ENCODE measurements around the gene AAR2. TPM values are rescaled to one million over a fixed set of nuclear protein-coding genes. Genes with fewer than 3 reads are reported as not detected.

AAR2 gene
- polyA plus RNA-seq, 4 donors: 15.7 to 29.3 (median 23.2) TPM

- no peak for FAIRE-seq
- WGBS, 3 donors: 52 to 72% (median 58%) methylated on average over 3 of the region's 3 CpGs
Measured at GRCh38 chr20:36230019-36230418, 6.3 kb upstream of the AAR2 start.

GRCh38 chr20:36231331-36231730 lies 4.9 kb upstream of the AAR2 start:
- WGBS, 3 donors: 92 to 96% (median 92%) methylated on average over 7 of the region's 7 CpGs
- no peaks in the 10 kb centered on the region for H3K9me3 ChIP-seq (ENCODE audit: control insufficient read depth in 2 of 2, insufficient read depth in 1 of 2, low read depth in 1 of 2, low read length in 1 of 2)
- H3K27ac ChIP-seq (ENCODE audit: low read depth in 1 of 3, low read length in 2 of 3): no peak overlapping the region
- no peaks in the 10 kb centered on the region for H3K4me1 ChIP-seq (ENCODE audit: control insufficient read depth in 3 of 3, insufficient read depth in 2 of 3, low read depth in 1 of 3, low read length in 2 of 3)
- H3K27me3 ChIP-seq (ENCODE audit: control insufficient read depth in 3 of 3, insufficient read depth in 3 of 3, low read length in 3 of 3): no peaks in the 10 kb centered on the region
- H3K36me3 ChIP-seq (ENCODE audit: control insufficient read depth in 3 of 3, insufficient read depth in 2 of 3, low read depth in 1 of 3, low read length in 3 of 3): peaks cover 0 to 21% (median 0%) of the 10 kb centered on the region in 3 donors
- no peak for DNase-seq
- no peak overlapping the region for H3K4me3 ChIP-seq (ENCODE audit: low read depth in 1 of 3, low read length in 3 of 3)
- no peak for FAIRE-seq

More at GRCh38 chr20:36230019-36230418, 6.3 kb upstream of the AAR2 start:
- H3K4me3 ChIP-seq (ENCODE audit: low read depth in 1 of 3, low read length in 3 of 3): no peak overlapping the region
- DNase-seq: no peak
- H3K9me3 ChIP-seq (ENCODE audit: control insufficient read depth in 2 of 2, insufficient read depth in 1 of 2, low read depth in 1 of 2, low read length in 1 of 2): no peaks in the 10 kb centered on the region
- H3K27me3 ChIP-seq (ENCODE audit: control insufficient read depth in 3 of 3, insufficient read depth in 3 of 3, low read length in 3 of 3): no peaks in the 10 kb centered on the region
- peaks cover 0 to 29% (median 0%) of the 10 kb centered on the region in 3 donors for H3K36me3 ChIP-seq (ENCODE audit: control insufficient read depth in 3 of 3, insufficient read depth in 2 of 3, low read depth in 1 of 3, low read length in 3 of 3)
- H3K27ac ChIP-seq (ENCODE audit: low read depth in 1 of 3, low read length in 2 of 3): no peak overlapping the region
- H3K4me1 ChIP-seq (ENCODE audit: control insufficient read depth in 3 of 3, insufficient read depth in 2 of 3, low read depth in 1 of 3, low read length in 2 of 3): no peaks in the 10 kb centered on the region

DNA sequence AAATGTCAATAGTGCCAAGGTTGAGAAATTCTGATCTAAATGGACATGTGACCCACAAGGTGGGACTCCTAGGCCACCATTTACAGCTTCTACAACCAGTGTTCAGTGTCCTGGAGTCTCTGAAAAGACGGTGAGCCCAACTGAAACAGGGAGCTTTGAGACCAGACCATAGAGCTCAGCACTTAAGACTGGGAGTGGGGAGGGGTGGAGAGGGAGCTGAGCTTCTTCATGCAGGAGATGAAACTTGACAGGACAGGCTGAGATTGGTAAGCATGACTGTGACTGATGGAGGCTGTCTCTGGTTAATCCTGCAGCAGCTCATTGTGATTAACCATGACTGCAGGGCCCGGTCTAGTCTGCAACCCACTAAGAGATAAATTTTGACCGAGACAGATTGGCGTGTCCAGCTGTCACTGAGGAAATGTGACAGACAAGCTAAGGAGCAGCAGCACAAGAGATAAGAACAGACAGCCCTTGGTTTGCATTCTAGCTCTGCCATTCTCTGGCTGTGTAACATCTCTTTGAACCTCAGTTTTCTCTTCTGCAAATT lies 1.4 kb upstream of the AAR2 start:
- FAIRE-seq: no peak
- DNase-seq: no peak
- peaks cover 0 to 4% (median 0%) of the 10 kb centered on the region in 3 donors for H3K4me1 ChIP-seq (ENCODE audit: control insufficient read depth in 3 of 3, insufficient read depth in 2 of 3, low read depth in 1 of 3, low read length in 2 of 3)
- no peaks in the 10 kb centered on the region for H3K9me3 ChIP-seq (ENCODE audit: control insufficient read depth in 2 of 2, insufficient read depth in 1 of 2, low read depth in 1 of 2, low read length in 1 of 2)
- H3K27me3 ChIP-seq (ENCODE audit: control insufficient read depth in 3 of 3, insufficient read depth in 3 of 3, low read length in 3 of 3): no peaks in the 10 kb centered on the region
- H3K36me3 ChIP-seq (ENCODE audit: control insufficient read depth in 3 of 3, insufficient read depth in 2 of 3, low read depth in 1 of 3, low read length in 3 of 3): peaks cover 0 to 7% (median 7%) of the 10 kb centered on the region in 3 donors
- H3K4me3 ChIP-seq (ENCODE audit: low read depth in 1 of 3, low read length in 3 of 3): no peak overlapping the region
- WGBS, 3 donors: 74 to 86% (median 81%) methylated on average over 4 of the region's 4 CpGs
- no peak overlapping the region for H3K27ac ChIP-seq (ENCODE audit: low read depth in 1 of 3, low read length in 2 of 3)

DNA sequence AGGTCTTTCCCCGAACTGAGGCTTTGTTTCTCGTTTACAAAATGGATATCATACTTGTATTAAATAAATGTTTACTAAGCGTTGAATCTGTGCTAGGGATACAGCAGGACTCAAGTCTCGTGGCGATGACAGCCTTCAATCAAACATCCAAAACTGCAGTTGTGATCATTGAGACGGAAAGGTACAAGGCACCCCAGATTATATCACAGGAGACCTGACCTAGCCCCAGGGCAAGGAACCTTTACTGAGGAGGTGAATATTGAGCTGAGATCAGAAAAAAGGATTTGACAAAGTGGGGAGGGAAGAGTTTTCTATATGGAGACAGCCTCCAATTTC lies 476 bp downstream of the AAR2 start:
- Histone ChIP-seq H3K4me3 (ENCODE audit: low read depth in 1 of 3, low read length in 3 of 3) (peak overlapping the region; percentile 75 to 95 (median 86)), H3K4me1 (ENCODE audit: control insufficient read depth in 3 of 3, insufficient read depth in 2 of 3, low read depth in 1 of 3, low read length in 2 of 3) (peaks cover 0 to 4% (median 0%) of the 10 kb centered on the region in 3 donors), H3K9me3 (ENCODE audit: control insufficient read depth in 2 of 2, insufficient read depth in 1 of 2, low read depth in 1 of 2, low read length in 1 of 2) (no peaks in the 10 kb centered on the region), H3K36me3 (ENCODE audit: control insufficient read depth in 3 of 3, insufficient read depth in 2 of 3, low read depth in 1 of 3, low read length in 3 of 3) (peaks cover 6 to 18% (median 15%) of the 10 kb centered on the region in 3 donors), H3K27ac (ENCODE audit: low read depth in 1 of 3, low read length in 2 of 3) (peak overlapping the region; percentile 38 to 86 (median 78)), H3K27me3 (ENCODE audit: control insufficient read depth in 3 of 3, insufficient read depth in 3 of 3, low read length in 3 of 3) (no peaks in the 10 kb centered on the region)
- peak in 1 of 2 donors; percentile 6 for DNase-seq
- 0 to 1% (median 1%) methylated on average over 6 of the region's 6 CpGs for WGBS, 3 donors
- no peak for FAIRE-seq

GRCh38 chr20:36237477-36237876 lies 1.2 kb downstream of the AAR2 start:
- peaks cover 6 to 22% (median 16%) of the 10 kb centered on the region in 3 donors for H3K36me3 ChIP-seq (ENCODE audit: control insufficient read depth in 3 of 3, insufficient read depth in 2 of 3, low read depth in 1 of 3, low read length in 3 of 3)
- H3K4me1 ChIP-seq (ENCODE audit: control insufficient read depth in 3 of 3, insufficient read depth in 2 of 3, low read depth in 1 of 3, low read length in 2 of 3): peaks cover 0 to 4% (median 0%) of the 10 kb centered on the region in 3 donors
- no peak overlapping the region for H3K27ac ChIP-seq (ENCODE audit: low read depth in 1 of 3, low read length in 2 of 3)
- FAIRE-seq: no peak
- H3K9me3 ChIP-seq (ENCODE audit: control insufficient read depth in 2 of 2, insufficient read depth in 1 of 2, low read depth in 1 of 2, low read length in 1 of 2): no peaks in the 10 kb centered on the region
- WGBS, 3 donors: 58 to 63% (median 58%) methylated on average over 5 of the region's 5 CpGs
- no peak for DNase-seq
- peak overlapping the region in 2 of 3 donors; percentile 75 to 95 for H3K4me3 ChIP-seq (ENCODE audit: low read depth in 1 of 3, low read length in 3 of 3)
- no peaks in the 10 kb centered on the region for H3K27me3 ChIP-seq (ENCODE audit: control insufficient read depth in 3 of 3, insufficient read depth in 3 of 3, low read length in 3 of 3)

DNA sequence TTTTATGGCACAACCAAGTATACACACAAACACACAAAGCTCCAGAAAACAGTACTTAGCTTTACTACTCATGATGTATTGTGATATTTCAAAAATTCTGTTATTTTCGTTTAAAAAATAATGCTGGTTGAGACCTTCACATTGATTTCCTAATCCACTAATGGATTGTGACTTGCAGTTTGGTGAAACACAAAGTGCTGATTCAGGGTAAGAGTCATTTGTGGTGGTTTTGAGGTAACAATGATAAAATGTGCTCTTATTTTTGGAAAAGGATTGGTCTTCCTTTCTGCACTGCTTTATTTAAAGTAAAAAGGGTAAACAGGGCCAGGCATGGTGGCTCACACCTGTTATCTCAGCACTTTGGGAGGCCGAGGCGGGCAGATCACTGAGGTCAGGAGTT lies 1.9 kb downstream of the AAR2 start:
- Histone ChIP-seq H3K4me3 (ENCODE audit: low read depth in 1 of 3, low read length in 3 of 3) (no peak overlapping the region), H3K27ac (ENCODE audit: low read depth in 1 of 3, low read length in 2 of 3) (no peak overlapping the region), H3K27me3 (ENCODE audit: control insufficient read depth in 3 of 3, insufficient read depth in 3 of 3, low read length in 3 of 3) (no peaks in the 10 kb centered on the region), H3K4me1 (ENCODE audit: control insufficient read depth in 3 of 3, insufficient read depth in 2 of 3, low read depth in 1 of 3, low read length in 2 of 3) (peaks cover 0 to 4% (median 0%) of the 10 kb centered on the region in 3 donors), H3K36me3 (ENCODE audit: control insufficient read depth in 3 of 3, insufficient read depth in 2 of 3, low read depth in 1 of 3, low read length in 3 of 3) (peaks cover 6 to 26% (median 16%) of the 10 kb centered on the region in 3 donors), H3K9me3 (ENCODE audit: control insufficient read depth in 2 of 2, insufficient read depth in 1 of 2, low read depth in 1 of 2, low read length in 1 of 2) (no peaks in the 10 kb centered on the region)
- WGBS, 3 donors: 88 to 95% (median 92%) methylated on average over 3 of the region's 3 CpGs
- DNase-seq (no peak), FAIRE-seq (no peak)

DNA sequence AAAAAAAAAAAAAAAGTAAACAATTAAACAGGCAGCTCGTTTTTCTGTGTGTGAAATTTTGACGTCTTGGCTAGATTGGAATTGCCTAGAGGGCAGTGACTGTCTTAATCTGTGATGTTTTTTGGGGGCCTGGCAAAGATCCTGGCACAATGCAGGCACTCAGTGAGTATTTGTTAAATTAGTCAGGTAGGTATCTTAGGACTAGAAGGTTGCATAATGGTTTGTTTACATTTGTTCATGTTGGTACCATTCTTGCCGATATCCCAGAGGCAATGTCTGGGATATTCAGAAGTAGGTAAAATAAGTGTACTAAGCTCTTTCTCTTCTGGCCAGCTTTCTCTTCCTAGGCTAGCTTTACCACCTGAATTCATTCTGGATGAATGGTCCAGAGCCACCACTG lies 2.5 kb downstream of the AAR2 start:
- Histone ChIP-seq H3K9me3 (ENCODE audit: control insufficient read depth in 2 of 2, insufficient read depth in 1 of 2, low read depth in 1 of 2, low read length in 1 of 2) (no peaks in the 10 kb centered on the region), H3K27me3 (ENCODE audit: control insufficient read depth in 3 of 3, insufficient read depth in 3 of 3, low read length in 3 of 3) (no peaks in the 10 kb centered on the region), H3K27ac (ENCODE audit: low read depth in 1 of 3, low read length in 2 of 3) (no peak overlapping the region), H3K36me3 (ENCODE audit: control insufficient read depth in 3 of 3, insufficient read depth in 2 of 3, low read depth in 1 of 3, low read length in 3 of 3) (peaks cover 6 to 27% (median 16%) of the 10 kb centered on the region in 3 donors), H3K4me1 (ENCODE audit: control insufficient read depth in 3 of 3, insufficient read depth in 2 of 3, low read depth in 1 of 3, low read length in 2 of 3) (peaks cover 0 to 4% (median 0%) of the 10 kb centered on the region in 3 donors), H3K4me3 (ENCODE audit: low read depth in 1 of 3, low read length in 3 of 3) (no peak overlapping the region)
- DNase-seq (no peak), FAIRE-seq (no peak)
- 53 to 61% (median 56%) methylated on average over 3 of the region's 3 CpGs for WGBS, 3 donors

GRCh38 chr20:36240076-36240475 lies 3.8 kb downstream of the AAR2 start:
- no peaks in the 10 kb centered on the region for H3K27me3 ChIP-seq (ENCODE audit: control insufficient read depth in 3 of 3, insufficient read depth in 3 of 3, low read length in 3 of 3)
- no peaks in the 10 kb centered on the region for H3K9me3 ChIP-seq (ENCODE audit: control insufficient read depth in 2 of 2, insufficient read depth in 1 of 2, low read depth in 1 of 2, low read length in 1 of 2)
- H3K4me1 ChIP-seq (ENCODE audit: control insufficient read depth in 3 of 3, insufficient read depth in 2 of 3, low read depth in 1 of 3, low read length in 2 of 3): peaks cover 0 to 4% (median 0%) of the 10 kb centered on the region in 3 donors
- H3K36me3 ChIP-seq (ENCODE audit: control insufficient read depth in 3 of 3, insufficient read depth in 2 of 3, low read depth in 1 of 3, low read length in 3 of 3): peaks cover 17 to 36% (median 23%) of the 10 kb centered on the region in 3 donors
- no peak overlapping the region for H3K4me3 ChIP-seq (ENCODE audit: low read depth in 1 of 3, low read length in 3 of 3)
- WGBS, 3 donors: 94 to 98% (median 97%) methylated on average over 12 of the region's 12 CpGs
- FAIRE-seq (no peak), DNase-seq (no peak)
- no peak overlapping the region for H3K27ac ChIP-seq (ENCODE audit: low read depth in 1 of 3, low read length in 2 of 3)

DNA sequence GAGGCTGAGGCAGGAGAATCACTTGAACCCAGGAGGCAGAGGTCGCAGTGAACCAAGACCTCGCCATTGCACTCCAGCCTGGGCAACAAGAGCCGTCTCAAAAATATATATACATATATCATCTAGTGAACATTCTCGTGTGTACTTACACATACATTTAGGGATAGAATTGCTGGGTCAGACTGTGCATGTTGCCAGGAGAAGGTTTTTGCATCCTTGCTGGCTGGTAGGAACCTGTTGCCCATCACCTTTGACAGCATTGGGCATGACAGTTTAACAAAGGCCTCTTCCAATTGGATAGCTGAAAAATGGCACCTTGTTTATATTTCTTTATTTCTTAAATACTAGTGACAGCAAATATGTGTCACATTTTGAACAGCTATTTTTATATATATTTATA lies 5.4 kb downstream of the AAR2 start:
- H3K36me3 ChIP-seq (ENCODE audit: control insufficient read depth in 3 of 3, insufficient read depth in 2 of 3, low read depth in 1 of 3, low read length in 3 of 3): peaks cover 21 to 49% (median 31%) of the 10 kb centered on the region in 3 donors
- H3K4me3 ChIP-seq (ENCODE audit: low read depth in 1 of 3, low read length in 3 of 3): no peak overlapping the region
- no peak for FAIRE-seq
- H3K4me1 ChIP-seq (ENCODE audit: control insufficient read depth in 3 of 3, insufficient read depth in 2 of 3, low read depth in 1 of 3, low read length in 2 of 3): peaks cover 0 to 4% (median 0%) of the 10 kb centered on the region in 3 donors
- no peak for DNase-seq
- WGBS, 3 donors: 85 to 91% (median 89%) methylated on average over 4 of the region's 4 CpGs
- no peak overlapping the region for H3K27ac ChIP-seq (ENCODE audit: low read depth in 1 of 3, low read length in 2 of 3)
- H3K27me3 ChIP-seq (ENCODE audit: control insufficient read depth in 3 of 3, insufficient read depth in 3 of 3, low read length in 3 of 3): no peaks in the 10 kb centered on the region
- no peaks in the 10 kb centered on the region for H3K9me3 ChIP-seq (ENCODE audit: control insufficient read depth in 2 of 2, insufficient read depth in 1 of 2, low read depth in 1 of 2, low read length in 1 of 2)
